ENCODE results near the gene MLEC.
"Not testable (repeated sequence)": the region's sequence is repeated elsewhere in the genome, so short reads cannot be mapped to it uniquely, and the experiment has no call there.

Gene MLEC

DNA sequence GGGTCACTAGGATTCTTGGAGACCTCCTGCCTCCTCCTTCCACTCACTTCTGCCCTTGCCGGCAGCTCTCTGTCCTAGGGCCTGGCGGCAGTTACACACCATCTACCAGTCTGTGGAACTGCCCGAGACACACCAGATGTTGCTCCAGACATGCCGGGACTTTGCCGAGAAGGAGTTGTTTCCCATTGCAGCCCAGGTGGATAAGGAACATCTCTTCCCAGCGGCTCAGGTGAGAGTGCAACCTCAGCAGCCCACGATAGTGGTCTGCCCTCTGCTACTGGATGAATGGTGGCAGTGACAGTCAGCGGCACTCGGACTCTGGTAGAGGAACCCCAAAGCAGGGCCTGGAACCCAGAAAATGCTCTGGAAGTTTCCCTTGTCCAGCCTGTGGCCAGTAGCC, 40.0 kb downstream of the MLEC start:
- Histone ChIP-seq H3K4me1 (ENCODE audit: insufficient read depth, low read length) (peaks cover 4% of the 10 kb centered on the region; the same call in 1 of the 2 replicates), H3K9me3 (ENCODE audit: control insufficient read depth, insufficient read depth, low read length) (no peaks in the 10 kb centered on the region), H3K36me3 (ENCODE audit: insufficient read depth, low read length) (peaks cover 4% of the 10 kb centered on the region; the same call in 1 of the 2 replicates), H3K9ac (ENCODE audit: low read depth, low read length) (no peak overlapping the region)

- H3K9ac ChIP-seq (ENCODE audit: low read depth, low read length); H3K36me3 ChIP-seq (ENCODE audit: insufficient read depth, low read length); H3K4me1 ChIP-seq (ENCODE audit: insufficient read depth, low read length); H3K9me3 ChIP-seq (ENCODE audit: control insufficient read depth, insufficient read depth, low read length): not testable (repeated sequence)
Measured at GRCh38 chr12:120732198-120732597, 45.2 kb downstream of the MLEC start.

GRCh38 chr12:120733574-120733973, 46.6 kb downstream of the MLEC start:
- Histone ChIP-seq H3K36me3 (ENCODE audit: insufficient read depth, low read length) (no peaks in the 10 kb centered on the region), H3K9ac (ENCODE audit: low read depth, low read length) (no peak overlapping the region)

GRCh38 chr12:120734210-120734609, 47.3 kb downstream of the MLEC start:
- Histone ChIP-seq H3K4me1 (ENCODE audit: insufficient read depth, low read length) (no peaks in the 10 kb centered on the region), H3K9ac (ENCODE audit: low read depth, low read length) (no peak overlapping the region)

More at GRCh38 chr12:120733574-120733973, 46.6 kb downstream of the MLEC start:
- Histone ChIP-seq H3K9me3 (ENCODE audit: control insufficient read depth, insufficient read depth, low read length) (no peaks in the 10 kb centered on the region), H3K4me1 (ENCODE audit: insufficient read depth, low read length) (no peaks in the 10 kb centered on the region)

GRCh38 chr12:120735181-120735580, 48.2 kb downstream of the MLEC start:
- H3K36me3 ChIP-seq (ENCODE audit: insufficient read depth, low read length) = no peaks in the 10 kb centered on the region
- no peak overlapping the region for H3K9ac ChIP-seq (ENCODE audit: low read depth, low read length)
- no peaks in the 10 kb centered on the region for H3K4me1 ChIP-seq (ENCODE audit: insufficient read depth, low read length)
- no peaks in the 10 kb centered on the region for H3K9me3 ChIP-seq (ENCODE audit: control insufficient read depth, insufficient read depth, low read length)

More at GRCh38 chr12:120734210-120734609, 47.3 kb downstream of the MLEC start:
- no peaks in the 10 kb centered on the region for H3K36me3 ChIP-seq (ENCODE audit: insufficient read depth, low read length)
- H3K9me3 ChIP-seq (ENCODE audit: control insufficient read depth, insufficient read depth, low read length) = no peaks in the 10 kb centered on the region

- Histone ChIP-seq H3K36me3 (ENCODE audit: insufficient read depth, low read length) (no peaks in the 10 kb centered on the region), H3K4me1 (ENCODE audit: insufficient read depth, low read length) (no peaks in the 10 kb centered on the region), H3K9me3 (ENCODE audit: control insufficient read depth, insufficient read depth, low read length) (no peaks in the 10 kb centered on the region), H3K9ac (ENCODE audit: low read depth, low read length) (no peak overlapping the region)
Measured at GRCh38 chr12:120736404-120737331, 49.7 kb downstream of the MLEC start.

- Histone ChIP-seq H3K9ac (ENCODE audit: low read depth, low read length) (no peak overlapping the region), H3K4me1 (ENCODE audit: insufficient read depth, low read length) (no peaks in the 10 kb centered on the region), H3K36me3 (ENCODE audit: insufficient read depth, low read length) (no peaks in the 10 kb centered on the region), H3K9me3 (ENCODE audit: control insufficient read depth, insufficient read depth, low read length) (no peaks in the 10 kb centered on the region)
Measured at GRCh38 chr12:120737557-120738251, 50.8 kb downstream of the MLEC start.

- H3K4me1 ChIP-seq (ENCODE audit: insufficient read depth, low read length) = no peaks in the 10 kb centered on the region
- no peaks in the 10 kb centered on the region for H3K9me3 ChIP-seq (ENCODE audit: control insufficient read depth, insufficient read depth, low read length)
- H3K9ac ChIP-seq (ENCODE audit: low read depth, low read length) = no peak overlapping the region
- H3K36me3 ChIP-seq (ENCODE audit: insufficient read depth, low read length) = no peaks in the 10 kb centered on the region
Measured at GRCh38 chr12:120738252-120739030, 51.5 kb downstream of the MLEC start.

DNA sequence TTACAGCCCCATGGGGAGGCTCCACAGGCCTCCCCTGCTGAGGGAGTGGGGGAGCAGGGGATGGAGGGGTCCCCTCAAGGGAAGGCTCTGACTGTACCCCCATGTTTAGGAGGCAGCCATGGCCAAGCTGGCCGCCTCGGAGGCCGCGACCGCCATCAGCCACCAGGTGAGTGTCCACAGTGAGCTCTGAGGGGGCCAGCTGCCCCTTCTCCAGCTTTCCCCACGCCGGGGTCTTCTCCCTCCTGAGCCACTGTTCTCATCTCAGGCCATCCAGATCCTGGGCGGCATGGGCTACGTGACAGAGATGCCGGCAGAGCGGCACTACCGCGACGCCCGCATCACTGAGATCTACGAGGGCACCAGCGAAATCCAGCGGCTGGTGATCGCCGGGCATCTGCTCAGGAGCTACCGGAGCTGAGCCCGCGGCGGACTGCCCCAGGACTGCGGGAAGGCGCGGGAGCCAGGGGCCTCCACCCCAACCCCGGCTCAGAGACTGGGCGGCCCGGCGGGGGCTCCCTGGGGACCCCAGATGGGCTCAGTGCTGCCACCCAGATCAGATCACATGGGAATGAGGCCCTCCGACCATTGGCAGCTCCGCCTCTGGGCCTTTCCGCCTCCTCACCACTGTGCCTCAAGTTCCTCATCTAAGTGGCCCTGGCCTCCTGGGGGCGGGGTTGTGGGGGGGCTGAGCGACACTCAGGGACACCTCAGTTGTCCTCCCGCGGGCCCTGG, 52.2 kb downstream of the MLEC start:
- no peaks in the 10 kb centered on the region for H3K36me3 ChIP-seq (ENCODE audit: insufficient read depth, low read length)
- H3K4me1 ChIP-seq (ENCODE audit: insufficient read depth, low read length) = no peaks in the 10 kb centered on the region
- no peak overlapping the region for H3K9ac ChIP-seq (ENCODE audit: low read depth, low read length)
- no peaks in the 10 kb centered on the region for H3K9me3 ChIP-seq (ENCODE audit: control insufficient read depth, insufficient read depth, low read length)

DNA sequence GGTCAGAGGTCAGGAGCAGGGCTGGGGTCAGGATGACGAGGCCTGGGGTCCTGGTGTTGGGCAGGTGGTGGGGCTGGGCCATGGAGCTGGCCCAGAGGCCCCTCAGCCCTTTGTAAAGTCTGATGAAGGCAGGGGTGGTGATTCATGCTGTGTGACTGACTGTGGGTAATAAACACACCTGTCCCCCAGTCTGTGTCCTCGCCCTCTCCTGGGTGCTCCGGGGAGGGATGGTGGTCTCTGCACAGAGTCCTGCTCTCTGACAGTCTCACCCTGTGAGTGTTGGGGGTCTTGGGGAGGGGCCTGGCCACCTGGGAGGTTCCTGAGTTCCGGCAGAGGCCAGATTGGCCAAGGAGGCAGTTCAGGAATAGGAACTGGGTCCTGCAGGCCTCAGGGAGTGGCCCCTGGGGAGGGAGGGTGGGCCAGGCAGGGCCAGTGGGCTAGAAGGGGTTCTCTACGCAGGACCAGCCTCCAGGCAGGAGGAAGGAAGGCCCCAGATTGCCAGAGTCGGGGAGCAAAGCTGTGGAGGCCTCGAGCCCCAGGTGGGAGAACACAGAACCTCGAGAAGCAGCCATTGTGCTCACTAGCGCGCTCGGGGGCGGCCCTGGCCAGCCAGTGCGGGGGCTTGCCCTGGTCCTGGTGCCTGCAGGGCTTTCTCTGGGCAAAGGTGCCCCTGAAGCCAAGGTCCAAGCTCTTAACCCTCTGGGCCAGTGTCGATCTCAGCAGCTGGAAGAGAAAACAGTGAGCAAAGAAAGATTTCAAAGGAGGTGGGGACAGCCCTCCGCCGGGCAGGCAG, 53.1 kb downstream of the MLEC start:
- no peaks in the 10 kb centered on the region for H3K4me1 ChIP-seq (ENCODE audit: insufficient read depth, low read length)
- H3K9ac ChIP-seq (ENCODE audit: low read depth, low read length) = no peak overlapping the region
- H3K36me3 ChIP-seq (ENCODE audit: insufficient read depth, low read length) = no peaks in the 10 kb centered on the region
- no peaks in the 10 kb centered on the region for H3K9me3 ChIP-seq (ENCODE audit: control insufficient read depth, insufficient read depth, low read length)

GRCh38 chr12:120740871-120741270, 53.9 kb downstream of the MLEC start:
- H3K4me1 ChIP-seq (ENCODE audit: insufficient read depth, low read length) = no peaks in the 10 kb centered on the region
- H3K9me3 ChIP-seq (ENCODE audit: control insufficient read depth, insufficient read depth, low read length) = no peaks in the 10 kb centered on the region
- no peaks in the 10 kb centered on the region for H3K36me3 ChIP-seq (ENCODE audit: insufficient read depth, low read length)
- H3K9ac ChIP-seq (ENCODE audit: low read depth, low read length) = no peak overlapping the region

GRCh38 chr12:120741476-120742421, 54.8 kb downstream of the MLEC start:
- H3K9me3 ChIP-seq (ENCODE audit: control insufficient read depth, insufficient read depth, low read length) = no peaks in the 10 kb centered on the region
- H3K9ac ChIP-seq (ENCODE audit: low read depth, low read length) = no peak overlapping the region
- H3K36me3 ChIP-seq (ENCODE audit: insufficient read depth, low read length) = no peaks in the 10 kb centered on the region
- no peaks in the 10 kb centered on the region for H3K4me1 ChIP-seq (ENCODE audit: insufficient read depth, low read length)

Measured in ES-I3 (cell line).